Neutrophil (primary cell): Measurements from ENCODE around the gene DMWD.
"Not testable (repeated sequence)": the region's sequence is repeated elsewhere in the genome, so short reads cannot be mapped to it uniquely, and the experiment has no call there.

ENCODE experiments used
- H3K27ac ChIP-seq: fragments of 200-600 bp; sonication (generic); 2 replicates; pipeline ENCODE4 v1.5.1; 2016; ENCODE audit warnings: mild to moderate bottlenecking, moderate library complexity
- H3K27me3 ChIP-seq: fragments of 200-600 bp; sonication (generic); 2 replicates; pipeline ENCODE4 v1.6.0; 2016; ENCODE audit warnings: mild to moderate bottlenecking
- H3K36me3 ChIP-seq: fragments of 200-600 bp; sonication (generic); 2 replicates; pipeline ENCODE4 v1.5.1; 2017
- H3K4me1 ChIP-seq, 2 experiments: fragments of 200-600 bp in 1 of 2; sonication (generic) in 1 of 2; 1 replicate in 1 of 2; 2 replicates in 1 of 2; pipeline versions ENCODE4 v1.5.1 to v1.6.1; 2013 to 2016; ENCODE audit warnings: low read depth in 1 of 2, low read length in 1 of 2, mild to moderate bottlenecking in 1 of 2, moderate library complexity in 1 of 2; ENCODE audit not compliant: control insufficient read depth in 1 of 2, insufficient read depth in 1 of 2
- H3K4me3 ChIP-seq, 2 experiments: fragments of 200-600 bp in 1 of 2; sonication (generic) in 1 of 2; 1 replicate in 1 of 2; 2 replicates in 1 of 2; pipeline ENCODE4 v1.5.1; 2013 to 2016; ENCODE audit warnings: low read depth in 1 of 2, low read length in 1 of 2, mild to moderate bottlenecking in 1 of 2, moderate library complexity in 1 of 2
- H3K9me3 ChIP-seq: fragments of 200-600 bp; sonication (generic); 2 replicates; pipeline ENCODE4 v1.5.1; 2016
- CTCF ChIP-seq: fragments of 200-600 bp; sonication (generic); IDR thresholded peaks from 2 replicates; pipeline ENCODE4 v1.5.1; 2016; ENCODE audit warnings: antibody characterized with exemption

DMWD gene

GRCh38 chr19:45757695-45758094 lies 35.0 kb downstream of the DMWD start:
- Histone ChIP-seq H3K27ac (no peak overlapping the region), H3K36me3 (no peaks in the 10 kb centered on the region), H3K9me3 (no peaks in the 10 kb centered on the region), H3K4me1 (no peaks in the 10 kb centered on the region), H3K27me3 (peaks cover 88% of the 10 kb centered on the region), H3K4me3 (no peak overlapping the region)
- no peak for TF ChIP-seq CTCF

- Histone ChIP-seq H3K4me3 (no peak overlapping the region), H3K9me3 (no peaks in the 10 kb centered on the region), H3K36me3 (no peaks in the 10 kb centered on the region), H3K4me1 (no peaks in the 10 kb centered on the region), H3K27me3 (peaks cover 62% of the 10 kb centered on the region), H3K27ac (no peak overlapping the region)
- TF ChIP-seq CTCF: no peak
Observed at GRCh38 chr19:45754323-45754722, 38.3 kb downstream of the DMWD start.

GRCh38 chr19:45753548-45753947 lies 39.1 kb downstream of the DMWD start:
- Histone ChIP-seq H3K9me3 (no peaks in the 10 kb centered on the region), H3K4me3 (no peak overlapping the region), H3K36me3 (no peaks in the 10 kb centered on the region), H3K27ac (no peak overlapping the region), H3K4me1 (no peaks in the 10 kb centered on the region), H3K27me3 (peaks cover 59% of the 10 kb centered on the region)
- no peak for TF ChIP-seq CTCF

- no peaks in the 10 kb centered on the region for H3K36me3 ChIP-seq
Observed at GRCh38 chr19:45752639-45753038, 40.0 kb downstream of the DMWD start.

GRCh38 chr19:45751483-45751882 lies 41.2 kb downstream of the DMWD start:
- not testable (repeated sequence) for H3K36me3 ChIP-seq, H3K4me1 ChIP-seq, H3K4me3 ChIP-seq, H3K9me3 ChIP-seq, H3K27ac ChIP-seq
- peaks cover 59% of the 10 kb centered on the region for H3K27me3 ChIP-seq

More at GRCh38 chr19:45752639-45753038, 40.0 kb downstream of the DMWD start:
- Histone ChIP-seq H3K27me3 (peaks cover 59% of the 10 kb centered on the region), H3K4me1 (no peaks in the 10 kb centered on the region), H3K9me3 (no peaks in the 10 kb centered on the region), H3K27ac (no peak overlapping the region), H3K4me3 (no peak overlapping the region)
- TF ChIP-seq CTCF: no peak

- no peaks in the 10 kb centered on the region for H3K36me3 ChIP-seq
- no peak overlapping the region for H3K4me3 ChIP-seq
- H3K27me3 ChIP-seq: peaks cover 71% of the 10 kb centered on the region
- no peak overlapping the region for H3K27ac ChIP-seq
- no peaks in the 10 kb centered on the region for H3K4me1 ChIP-seq
- H3K9me3 ChIP-seq: no peaks in the 10 kb centered on the region
- TF ChIP-seq CTCF: no peak
Observed at GRCh38 chr19:45747513-45747912, 45.1 kb downstream of the DMWD start.
